IMR-90 (cell line): ENCODE measurements around the gene PAFAH2. TPM values are rescaled to one million over a fixed set of nuclear protein-coding genes. Genes with fewer than 3 reads are reported as not detected.

Experiments
- ATAC-seq: fragments of 200-7000 bp; cut with Tn5 transposase; 2 replicates; pipeline ENCODE4 v1.9.1; 2020; ENCODE audit warnings: low read depth, mild to moderate bottlenecking, moderate library complexity
- BruUV-seq: library from RNA; stranded (reverse); fragments of 400-500 nt; replicated peaks from 2 replicates; lab custom pipeline; 2021; lab: Mats Ljungman, UMichigan
- CTCF ChIA-PET: fragments of 300-600 bp; formaldehyde crosslinking; extraction: SDS; loops from one replicate; lab custom pipeline; 2021; ENCODE audit warnings: antibody characterized with exemption; lab: Yijun Ruan, JAX
- POLR2A ChIA-PET: fragments of 300-600 bp; sonication (Branson Sonifier 250); formaldehyde crosslinking; loops from one replicate; lab custom pipeline; 2022; ENCODE audit warnings: antibody characterized with exemption; ENCODE audit not compliant: unreplicated experiment; lab: Charles Lee
- DNase-seq: peaks from one replicate; pipeline ENCODE4 v3.0.0; 2013
- H2AFZ ChIP-seq: replicated peaks from 2 replicates; pipeline ENCODE3; 2013; ENCODE audit warnings: low read length, mild to moderate bottlenecking; ENCODE audit not compliant: poor library complexity
- H2AK5ac ChIP-seq: 2 replicates; pipeline ENCODE4 v1.6.1; 2013; ENCODE audit warnings: low read depth, low read length, inconsistent platforms
- H2AK9ac ChIP-seq: replicated peaks from 2 replicates; pipeline ENCODE3; 2013; ENCODE audit warnings: mild to moderate bottlenecking, low read depth, low read length, moderate library complexity; ENCODE audit not compliant: poor library complexity
- H2BK120ac ChIP-seq: 2 replicates; pipeline ENCODE4 v1.6.1; 2013; ENCODE audit warnings: low read depth, low read length, inconsistent platforms
- H2BK15ac ChIP-seq: 3 replicates; pipeline ENCODE4 v1.6.1; 2013; ENCODE audit warnings: low read depth, low read length, inconsistent platforms
- H2BK20ac ChIP-seq: 2 replicates; pipeline ENCODE4 v1.6.1; 2013; ENCODE audit warnings: low read depth, mild to moderate bottlenecking, inconsistent platforms, low read length, moderate library complexity
- H2BK5ac ChIP-seq: 2 replicates; pipeline ENCODE4 v1.6.1; 2013; ENCODE audit warnings: mild to moderate bottlenecking, low read depth, low read length, inconsistent platforms; ENCODE audit not compliant: poor library complexity, severe bottlenecking
- H3K14ac ChIP-seq: replicated peaks from 2 replicates; pipeline ENCODE4 v1.6.1; 2013; ENCODE audit warnings: low read depth, low read length, inconsistent platforms
- H3K18ac ChIP-seq: 2 replicates; pipeline ENCODE4 v1.6.1; 2013; ENCODE audit warnings: low read depth, low read length, control low read depth
- H3K23ac ChIP-seq: 2 replicates; pipeline ENCODE4 v1.6.1; 2013; ENCODE audit warnings: low read depth, low read length, inconsistent platforms
- H3K27ac ChIP-seq: 2 replicates; pipeline ENCODE4 v1.5.1; 2013; ENCODE audit warnings: mild to moderate bottlenecking, control low read depth, low read length; ENCODE audit not compliant: insufficient read depth
- H3K27me3 ChIP-seq: 2 replicates; pipeline ENCODE4 v1.6.1; 2013; ENCODE audit warnings: low read length; ENCODE audit not compliant: control insufficient read depth, insufficient read depth
- H3K36me3 ChIP-seq: 2 replicates; pipeline ENCODE4 v1.6.1; 2013; ENCODE audit warnings: low read length, mixed read lengths; ENCODE audit not compliant: control insufficient read depth, insufficient read depth
- H3K4ac ChIP-seq: 2 replicates; pipeline ENCODE4 v1.6.1; 2013; ENCODE audit warnings: low read depth, low read length, inconsistent platforms
- H3K4me1 ChIP-seq: 2 replicates; pipeline ENCODE4 v1.6.1; 2013; ENCODE audit warnings: low read length, mixed read lengths; ENCODE audit not compliant: control insufficient read depth, insufficient read depth
- H3K4me2 ChIP-seq: 2 replicates; pipeline ENCODE4 v1.6.1; 2013; ENCODE audit warnings: low read depth, mild to moderate bottlenecking, control low read depth, low read length, moderate library complexity
- H3K4me3 ChIP-seq: 2 replicates; pipeline ENCODE4 v1.5.1; 2013; ENCODE audit warnings: low read depth, mild to moderate bottlenecking, control low read depth, low read length, moderate library complexity; ENCODE audit not compliant: insufficient read depth
- H3K56ac ChIP-seq: 2 replicates; pipeline ENCODE4 v1.6.1; 2013; ENCODE audit warnings: low read length, inconsistent platforms; ENCODE audit not compliant: insufficient read depth; ENCODE audit errors: extremely low read depth
- H3K79me1 ChIP-seq, 2 experiments: 2 replicates each; pipeline ENCODE4 v1.6.1; 2013; ENCODE audit warnings: low read length in 2 of 2, inconsistent platforms in 1 of 2, low read depth in 1 of 2
- H3K9ac ChIP-seq: 2 replicates; pipeline ENCODE4 v1.6.1; 2013; ENCODE audit warnings: low read depth, low read length, control low read depth
- H3K9me1 ChIP-seq: 2 replicates; pipeline ENCODE4 v1.6.1; 2013; ENCODE audit warnings: low read length, inconsistent platforms; ENCODE audit not compliant: insufficient read depth
- H3K9me3 ChIP-seq: 2 replicates; pipeline ENCODE4 v1.6.1; 2013; ENCODE audit warnings: low read length; ENCODE audit not compliant: control insufficient read depth, insufficient read depth
- H4K20me1 ChIP-seq: 2 replicates; pipeline ENCODE4 v1.6.1; 2013; ENCODE audit warnings: low read length, inconsistent platforms; ENCODE audit not compliant: insufficient read depth
- H4K5ac ChIP-seq: 2 replicates; pipeline ENCODE4 v1.6.1; 2013; ENCODE audit warnings: mild to moderate bottlenecking, low read depth, low read length, control low read depth
- H4K8ac ChIP-seq, 2 experiments: 2 replicates each; pipeline ENCODE4 v1.6.1; 2013; ENCODE audit warnings: low read depth in 2 of 2, low read length in 2 of 2, control low read depth in 1 of 2, inconsistent platforms in 1 of 2
- H4K91ac ChIP-seq: 2 replicates; pipeline ENCODE4 v1.6.1; 2013; ENCODE audit warnings: low read depth, low read length, inconsistent platforms; ENCODE audit not compliant: insufficient read depth
- FOS ChIP-seq: fragments of 150-350 bp; IDR thresholded peaks from 2 replicates; pipeline ENCODE4 v1.6.1; 2016; ENCODE audit warnings: low read depth, low read length
- MAZ ChIP-seq: IDR thresholded peaks from 2 replicates; pipeline ENCODE4 v1.6.1; 2012; ENCODE audit warnings: low read depth, mild to moderate bottlenecking, low read length, improper control_type of control experiment, moderate library complexity, borderline replicate concordance
- POLR2A ChIP-seq: IDR thresholded peaks from 2 replicates; pipeline ENCODE4 v1.6.1; 2012; ENCODE audit warnings: mild to moderate bottlenecking, low read depth, low read length
- RCOR1 ChIP-seq: IDR thresholded peaks from 2 replicates; pipeline ENCODE4 v1.6.1; 2012; ENCODE audit warnings: mild to moderate bottlenecking, low read length, improper control_type of control experiment; ENCODE audit not compliant: insufficient replicate concordance
- USF2 ChIP-seq: fragments of 150-350 bp; IDR thresholded peaks from 2 replicates; pipeline ENCODE4 v1.6.1; 2017; ENCODE audit warnings: mild to moderate bottlenecking, antibody characterized with exemption, low read length, low read depth
- WGBS, 2 experiments: methylation state at CpG; one replicate each; pipeline versions ENCODE4 v1.1.5 to v1.1.7; 2013; ENCODE audit warnings: missing lambda C conversion rate in 2 of 2; ENCODE audit not compliant: insufficient read length in 1 of 2; ENCODE audit errors: extremely low coverage in 2 of 2; 5-methylcytosine and 5-hydroxymethylcytosine counted together
- dilution Hi-C: fragments of 300-500 bp; cut with HindIII; formaldehyde crosslinking; loops from one replicate; pipeline ENCODE4 v1.14.3; 2018; ENCODE audit warnings: low sequenced_read_pairs; ENCODE audit not compliant: unreplicated experiment
- in situ Hi-C: fragments of 300-500 bp; cut with MboI; formaldehyde crosslinking; loops from 3 replicates; pipeline ENCODE4 v1.14.3; 2019; ENCODE audit warnings: low sequenced_read_pairs, inconsistent platforms, mixed read lengths
- intact Hi-C: fragments of 100-400 bp; cut with micrococcal nuclease; formaldehyde crosslinking; loops from 2 replicates; pipeline ENCODE4 v1.10.0; 2022
- polyA plus RNA-seq, 3 experiments: library from polyadenylated mRNA; depleted of rRNA; stranded (reverse); fragments of >200 nt; gene quantifications; 2 replicates each; pipeline ENCODE4 v1.2.3, GENCODE V29; 2012; ENCODE audit warnings: low replicate concordance in 1 of 3
- total RNA-seq: library from RNA; depleted of rRNA; stranded (reverse); fragments of >200 nt; gene quantifications from 2 replicates; pipeline ENCODE4 v1.2.3, GENCODE V29; 2012

The PAFAH2 gene
- total and polyA plus RNA-seq, 2 of the 4 experiments (the other 2 are of a cell fraction) = 8.3 to 12.2 TPM

DNA sequence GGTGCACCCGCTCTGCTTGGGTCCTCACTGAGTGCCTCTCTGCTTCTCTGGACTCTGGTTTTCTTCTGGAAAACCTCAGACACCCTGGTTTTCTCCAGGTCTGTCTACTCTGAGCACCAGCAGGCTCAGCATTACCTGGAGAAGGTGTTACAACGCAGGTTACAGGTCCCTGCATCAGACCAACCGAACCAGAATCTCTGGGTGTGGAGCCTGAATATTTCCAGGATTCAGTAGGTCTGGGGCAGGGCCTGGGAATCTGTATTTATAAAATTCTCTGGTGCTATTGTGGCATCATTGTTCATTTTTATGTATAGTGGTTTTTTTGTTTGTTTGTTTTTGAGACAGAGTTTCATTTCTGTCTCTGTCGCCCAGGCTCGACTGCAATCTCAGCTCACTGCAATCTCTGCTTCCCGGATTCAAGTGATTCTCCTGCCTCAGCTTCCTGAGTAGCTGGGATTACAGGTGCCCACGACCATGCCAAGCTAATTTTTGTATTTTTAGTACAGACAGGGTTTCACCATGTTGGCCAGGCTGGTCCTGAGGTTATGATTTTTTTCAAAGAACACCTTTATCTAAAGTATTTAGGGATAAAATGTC, 49.5 kb upstream of the PAFAH2 start:
- no peak overlapping the region for H2BK20ac ChIP-seq
- no peak for TF ChIP-seq FOS
- no peak for TF ChIP-seq POLR2A
- TF ChIP-seq USF2 = no peak
- TF ChIP-seq MAZ = no peak
- TF ChIP-seq RCOR1 = no peak
- DNase-seq (no peak), ATAC-seq (no peak)
- no peaks in the 10 kb centered on the region; the same call in 1 of the 2 replicates for H3K9me3 ChIP-seq
- peaks cover 88% of the 10 kb centered on the region for H3K27me3 ChIP-seq
- no peak overlapping the region for H4K91ac ChIP-seq
- H3K4me1 ChIP-seq = no peaks in the 10 kb centered on the region
- H3K18ac ChIP-seq = no peak overlapping the region
- no peak overlapping the region for H3K4me3 ChIP-seq
- no peaks in the 10 kb centered on the region for H3K9me1 ChIP-seq
- POLR2A ChIA-PET = no interaction called here
- 80% methylated on average over 2 of the region's 7 CpGs; no CpG with 5 or more reads in 1 of the 2 experiments for WGBS, 2 experiments
- no peak overlapping the region for H2AK9ac ChIP-seq
- H3K36me3 ChIP-seq = no peaks in the 10 kb centered on the region
- H3K4ac ChIP-seq = no peak overlapping the region
- intact Hi-C loops (no loop called here), in situ Hi-C loops (no loop called here), dilution Hi-C loops (no loop called here)
- H3K9ac ChIP-seq = no peak overlapping the region
- H3K27ac ChIP-seq = no peak overlapping the region
- no peak overlapping the region for H2AFZ ChIP-seq
- no peak overlapping the region for H3K4me2 ChIP-seq
- H3K14ac ChIP-seq = no peak overlapping the region
- H2AK5ac ChIP-seq = no peak overlapping the region
- BruUV-seq = no TSS peak
- no peak overlapping the region for H2BK5ac ChIP-seq
- H4K8ac ChIP-seq = no peak overlapping the region
- H4K5ac ChIP-seq = no peak overlapping the region
- no peak overlapping the region for H3K23ac ChIP-seq
- no peaks in the 10 kb centered on the region for H4K20me1 ChIP-seq
- no peak overlapping the region for H2BK120ac ChIP-seq
- no peak overlapping the region for H3K56ac ChIP-seq
- no peaks in the 10 kb centered on the region for H3K79me1 ChIP-seq
- H2BK15ac ChIP-seq = no peak overlapping the region
- CTCF ChIA-PET = no interaction called here
